GM19035 (cell line): ENCODE measurements around the gene IQGAP2.

Experiments used
- ATAC-seq: cut with Tn5 transposase; IDR thresholded peaks from one replicate; pipeline ENCODE4 v1.9.1; 2021; ENCODE audit not compliant: unreplicated experiment

The IQGAP2 gene

GRCh38 chr5:76383126-76383832 lies 19.8 kb upstream of the IQGAP2 start:
- no peak for ATAC-seq

GRCh38 chr5:76384189-76384588 lies 18.9 kb upstream of the IQGAP2 start:
- ATAC-seq, result no peak

DNA sequence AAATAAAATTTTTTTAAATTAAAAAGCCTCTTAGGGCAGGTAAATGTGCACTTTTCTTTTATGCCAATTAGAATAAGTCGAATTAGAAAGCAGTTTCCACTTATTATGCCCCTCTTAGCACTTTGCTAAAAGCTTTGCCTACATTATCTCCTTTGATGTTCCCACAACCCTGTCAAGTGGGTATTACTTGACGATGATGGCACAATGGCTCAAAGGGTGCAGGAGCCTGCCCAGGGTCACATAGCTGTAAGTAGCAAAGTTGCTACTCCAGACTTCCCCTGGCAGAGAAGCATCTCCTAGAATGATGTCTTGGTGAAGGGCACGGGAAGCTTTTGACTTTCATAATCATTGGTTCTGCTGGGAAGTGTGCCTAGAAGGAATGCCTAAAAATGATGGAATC lies 18.4 kb upstream of the IQGAP2 start:
- no peak for ATAC-seq

DNA sequence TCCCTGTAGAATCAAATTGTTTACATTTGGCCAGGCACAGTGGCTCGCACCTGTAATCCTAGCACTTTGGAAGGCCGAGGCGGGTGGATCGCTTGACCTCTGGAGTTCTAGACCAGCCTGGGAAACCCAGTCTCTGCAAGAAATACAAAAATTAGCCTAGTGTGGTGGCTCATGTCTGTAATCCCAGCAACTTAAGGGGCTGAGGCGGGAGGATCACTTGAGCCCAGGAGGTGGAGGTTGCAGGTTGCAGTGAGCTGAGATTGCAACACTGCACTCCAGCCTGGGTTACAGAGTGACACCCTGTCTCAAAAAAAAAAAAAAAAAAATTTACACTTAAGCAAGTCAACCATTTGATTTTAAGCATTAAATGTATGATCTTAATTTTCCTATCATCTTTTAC lies 17.5 kb upstream of the IQGAP2 start:
- ATAC-seq, result no peak

DNA sequence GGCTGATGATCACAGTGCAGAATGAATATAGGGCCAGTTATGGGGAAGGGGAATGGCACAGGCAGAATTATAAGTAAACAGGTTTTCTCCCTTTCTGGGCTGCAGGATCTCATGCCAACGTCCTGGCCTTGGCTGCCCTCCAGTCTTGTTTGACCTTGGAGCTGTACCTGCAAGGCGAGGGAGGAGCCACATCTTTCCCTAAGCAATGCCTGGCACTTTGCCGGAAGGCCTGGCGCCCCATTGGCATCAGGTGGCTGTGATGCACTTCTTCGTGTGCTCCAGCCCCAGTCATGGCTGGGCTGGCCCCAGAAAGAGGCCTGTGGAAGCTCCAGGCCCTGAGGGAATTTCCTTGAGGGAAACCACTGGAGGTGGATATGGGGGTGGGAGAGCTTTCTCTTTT lies 16.7 kb upstream of the IQGAP2 start:
- no peak for ATAC-seq

DNA sequence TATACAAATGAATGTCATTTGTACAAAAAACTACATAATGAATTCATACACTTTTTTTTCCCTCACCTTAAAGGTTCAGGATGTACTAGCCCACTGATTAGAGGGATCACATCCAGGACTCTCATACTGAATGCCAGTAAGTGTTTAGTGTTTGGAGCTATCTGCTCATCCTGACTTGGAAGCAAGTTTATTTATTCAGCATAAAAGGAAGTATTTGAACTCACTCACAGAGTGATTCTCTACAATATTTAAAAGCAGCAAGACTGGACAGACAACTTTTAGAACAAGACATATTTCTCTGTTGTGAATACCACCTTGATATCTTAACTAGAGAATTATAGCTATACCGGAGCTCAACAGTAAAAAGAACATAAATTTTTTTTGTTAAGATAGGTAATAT lies 14.8 kb upstream of the IQGAP2 start:
- no peak for ATAC-seq

DNA sequence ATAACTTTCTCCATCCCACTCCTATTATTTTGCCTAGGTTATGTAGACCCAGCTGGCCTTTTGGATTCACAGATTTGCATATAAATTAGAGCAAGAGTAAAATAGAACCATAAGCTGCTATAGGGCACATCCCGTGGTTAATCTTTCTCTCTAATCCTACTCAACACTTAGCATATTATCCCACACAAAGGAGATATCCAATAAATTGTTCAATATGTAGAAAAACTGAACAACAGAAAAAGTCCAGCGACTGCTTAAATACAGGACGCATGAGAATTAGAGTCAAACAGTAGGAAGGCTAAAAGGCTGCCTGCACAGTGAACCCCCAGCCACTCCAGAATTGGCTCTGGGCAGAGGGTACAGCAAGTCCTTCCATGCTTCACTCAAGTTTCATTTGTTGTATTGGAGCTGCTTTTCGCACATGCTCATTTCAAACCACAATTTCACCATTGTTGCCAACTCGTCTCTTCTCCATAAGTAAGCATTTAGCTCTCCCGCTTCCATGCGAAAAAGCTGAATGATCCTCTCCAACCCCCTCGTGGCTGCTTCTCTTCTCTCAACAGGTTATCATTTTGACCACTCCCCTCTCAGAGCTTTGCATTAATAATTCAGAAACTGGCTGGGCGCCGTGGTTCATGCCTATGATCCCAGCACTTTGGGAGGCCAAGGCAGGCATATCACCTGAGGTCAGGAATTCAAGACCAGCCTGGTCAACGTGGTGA lies 14.1 kb upstream of the IQGAP2 start:
- no peak for ATAC-seq

- no peak for ATAC-seq
Measured at GRCh38 chr5:76389513-76390154, 13.5 kb upstream of the IQGAP2 start.

GRCh38 chr5:76391014-76391413 lies 12.1 kb upstream of the IQGAP2 start:
- ATAC-seq, result no peak

DNA sequence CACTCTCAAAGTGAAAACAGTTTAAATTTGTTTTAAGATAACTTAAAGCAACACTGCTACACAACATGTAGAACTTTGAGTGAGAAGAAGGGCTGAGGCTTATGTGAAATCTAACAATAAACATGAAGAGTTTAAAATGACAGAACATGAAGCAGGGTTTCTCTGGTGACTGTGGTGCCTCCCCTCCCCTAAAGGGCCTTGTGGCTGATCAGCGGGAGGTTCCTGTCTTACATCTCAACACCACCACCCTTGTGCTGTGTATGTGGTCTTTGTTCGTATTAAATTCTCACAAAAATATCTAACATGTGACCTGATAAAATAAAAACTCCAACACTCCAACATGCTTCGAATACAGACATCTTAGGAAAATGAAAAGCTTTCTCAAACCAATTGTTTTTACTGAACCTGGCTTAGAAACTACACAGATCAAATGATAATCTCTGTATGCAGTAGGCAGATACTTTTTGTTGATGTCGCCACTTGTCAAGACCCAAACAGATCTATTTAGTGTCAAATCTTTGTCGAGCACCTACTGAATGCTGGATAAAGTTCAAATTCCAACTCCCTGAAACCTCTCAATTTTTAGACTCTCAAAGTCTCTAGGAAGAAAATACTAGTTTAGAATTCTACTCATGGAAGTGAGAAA lies 9.9 kb upstream of the IQGAP2 start:
- no peak for ATAC-seq

DNA sequence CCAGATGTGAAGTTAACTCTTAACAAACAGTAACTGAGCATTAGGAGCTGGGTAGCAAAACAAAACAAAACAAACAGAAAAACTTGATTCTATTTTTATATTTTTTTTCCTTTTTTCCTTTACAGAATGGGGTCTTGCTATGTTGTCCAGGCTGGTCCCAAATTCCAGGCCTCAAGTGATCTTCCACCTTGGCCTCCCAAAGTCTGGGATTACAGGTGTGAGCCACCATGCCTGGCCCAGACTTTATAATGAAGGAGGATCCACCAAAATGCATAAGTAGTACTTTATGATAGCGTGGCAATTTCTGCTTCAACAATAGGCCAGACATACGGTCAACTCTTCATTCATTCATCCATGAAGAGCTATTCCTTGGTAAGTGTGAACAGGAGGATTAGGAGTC lies 5.9 kb upstream of the IQGAP2 start:
- no peak for ATAC-seq

DNA sequence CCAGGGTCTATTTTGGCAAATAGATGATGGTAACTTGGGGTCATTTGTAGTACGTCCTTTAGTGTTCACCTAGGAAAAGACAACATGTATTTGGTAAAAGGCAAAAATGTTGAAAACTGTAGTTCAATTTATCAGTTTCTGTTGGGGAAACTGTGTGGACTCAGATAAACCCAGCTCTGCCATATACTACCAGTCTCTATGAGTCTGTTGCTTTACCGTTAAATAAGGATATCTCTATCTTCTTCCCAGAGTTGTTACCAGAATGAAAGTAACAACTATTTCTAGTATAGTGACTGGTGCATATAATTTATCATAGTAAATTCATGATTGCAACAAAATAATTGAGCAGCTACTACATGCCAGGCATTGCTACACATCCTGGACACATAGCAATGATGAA lies 3.8 kb upstream of the IQGAP2 start:
- ATAC-seq, result no peak

GRCh38 chr5:76400466-76400865 lies 2.6 kb upstream of the IQGAP2 start:
- ATAC-seq, result no peak

DNA sequence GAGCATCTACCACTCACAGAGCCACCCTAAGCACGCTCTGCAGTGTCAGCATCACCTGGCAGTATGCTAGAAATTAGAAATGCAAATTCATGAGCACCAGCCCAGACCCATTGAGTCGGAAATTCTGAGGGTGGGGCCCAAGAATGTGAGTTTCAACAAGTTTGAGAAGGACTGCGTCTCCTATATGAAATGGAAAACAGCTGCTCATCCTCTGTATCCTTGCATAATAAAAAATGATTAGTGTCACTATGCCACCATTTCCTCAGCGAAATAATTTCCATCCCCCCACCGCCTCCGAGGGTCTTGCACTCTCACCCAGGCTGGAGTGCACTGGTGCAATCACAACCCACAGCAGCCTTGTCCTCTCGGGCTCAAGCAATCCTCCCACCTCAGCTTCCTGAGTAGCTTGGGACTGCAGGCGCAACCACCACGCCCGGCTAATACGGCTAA lies 1.3 kb upstream of the IQGAP2 start:
- peak; percentile 17 for ATAC-seq

- peak; percentile 43 for ATAC-seq
Measured at GRCh38 chr5:76402251-76402885, 717 bp upstream of the IQGAP2 start.

DNA sequence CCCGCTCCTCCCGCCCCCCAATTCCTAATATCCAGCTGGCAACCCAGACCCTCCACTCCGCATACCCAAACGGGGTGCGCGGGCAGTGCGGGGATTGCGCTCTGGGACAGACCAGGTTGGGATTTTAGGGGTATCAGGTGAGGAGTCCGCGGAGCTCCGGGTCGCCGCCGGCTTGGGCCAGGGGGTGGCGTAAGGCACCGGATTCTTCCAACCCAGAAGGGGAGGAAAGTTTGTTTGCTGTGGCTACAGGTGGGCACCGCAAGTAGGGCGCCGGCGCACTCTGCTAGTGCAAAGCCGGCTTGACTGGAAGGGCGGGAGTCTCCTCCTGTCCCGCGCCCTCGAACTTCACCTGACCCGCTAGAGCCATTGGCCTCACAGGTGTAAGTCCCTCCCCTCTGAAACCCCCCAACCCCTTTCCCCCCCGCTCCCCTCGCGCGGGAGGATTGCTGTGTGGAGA lies 709 bp downstream of the IQGAP2 start:
- ATAC-seq, result no peak

- no peak for ATAC-seq
Measured at GRCh38 chr5:76404223-76405211, 1.4 kb downstream of the IQGAP2 start.

- ATAC-seq, result no peak
Measured at GRCh38 chr5:76406014-76406413, 2.9 kb downstream of the IQGAP2 start.

- ATAC-seq, result no peak
Measured at GRCh38 chr5:76406673-76407072, 3.6 kb downstream of the IQGAP2 start.

GRCh38 chr5:76408104-76408654 lies 5.1 kb downstream of the IQGAP2 start:
- no peak for ATAC-seq
